Caco-2 (cell line): ENCODE measurements around the gene RELL2. TPM values are rescaled to one million over a fixed set of nuclear protein-coding genes. Genes with fewer than 3 reads are reported as not detected.
A peak's percentile ranks its signal among the peaks of the same experiment; 100 is the strongest.

Experiments used
- BruUV-seq: library from RNA; stranded (reverse); fragments of 400-500 nt; replicated peaks from 2 replicates; lab custom pipeline; 2021; lab: Mats Ljungman, UMichigan
- CTCF ChIA-PET: fragments of 300-600 bp; sonication (Branson Sonifier 250); formaldehyde crosslinking; loops from one replicate; lab custom pipeline; 2022; ENCODE audit warnings: antibody characterized with exemption; lab: Charles Lee
- POLR2A ChIA-PET: fragments of 300-600 bp; sonication (Branson Sonifier 250); formaldehyde crosslinking; loops from one replicate; lab custom pipeline; 2022; ENCODE audit warnings: antibody characterized with exemption; lab: Charles Lee
- DNase-seq, 2 experiments: peaks; one replicate each; pipeline versions ENCODE4 v3.0.0 to v3.0.0-alpha.2; 2020 to 2022
- H3K27me3 ChIP-seq: replicated peaks from 2 replicates; pipeline ENCODE4 v1.6.0; 2011; ENCODE audit warnings: low read length; ENCODE audit not compliant: control insufficient read depth, insufficient read depth
- H3K36me3 ChIP-seq: 2 replicates; pipeline ENCODE4 v1.5.1; 2011; ENCODE audit warnings: low read length; ENCODE audit not compliant: control insufficient read depth, insufficient read depth
- H3K4me1 ChIP-seq: fragments of 250-450 bp; sonication (Bioruptor Pico); 2 replicates; pipeline ENCODE4 v1.5.1; 2020; ENCODE audit warnings: mild to moderate bottlenecking
- H3K4me3 ChIP-seq: 2 replicates; pipeline ENCODE4 v1.5.1; 2011; ENCODE audit warnings: low read depth, mild to moderate bottlenecking, control low read depth, low read length
- H3K9me3 ChIP-seq: fragments of 250-450 bp; sonication (Bioruptor Pico); 2 replicates; pipeline ENCODE4 v1.5.1; 2020; ENCODE audit warnings: mild to moderate bottlenecking, moderate library complexity
- H3K27ac Mint-ChIP-seq: one replicate; pipeline ENCODE4 v1.8.0; 2022; ENCODE audit warnings: mixed read lengths; ENCODE audit not compliant: unreplicated experiment
- H3K27me3 Mint-ChIP-seq: one replicate; pipeline ENCODE4 v1.8.0; 2022; ENCODE audit warnings: mixed read lengths; ENCODE audit not compliant: insufficient read depth, unreplicated experiment
- H3K36me3 Mint-ChIP-seq: one replicate; pipeline ENCODE4 v1.8.0; 2022; ENCODE audit warnings: mild to moderate bottlenecking, mixed read lengths; ENCODE audit not compliant: insufficient read depth, unreplicated experiment
- H3K4me1 Mint-ChIP-seq: one replicate; pipeline ENCODE4 v1.8.0; 2022; ENCODE audit warnings: low read depth, mixed read lengths; ENCODE audit not compliant: unreplicated experiment
- H3K4me3 Mint-ChIP-seq: one replicate; pipeline ENCODE4 v1.8.0; 2022; ENCODE audit warnings: mild to moderate bottlenecking, moderate library complexity, mixed read lengths; ENCODE audit not compliant: unreplicated experiment
- H3K9me3 Mint-ChIP-seq: one replicate; pipeline ENCODE4 v1.8.0; 2022; ENCODE audit warnings: mixed read lengths; ENCODE audit not compliant: unreplicated experiment
- intact Hi-C: fragments of 100-400 bp; cut with micrococcal nuclease; formaldehyde crosslinking; loops from one replicate; pipeline ENCODE4 v1.10.0; 2022; ENCODE audit not compliant: unreplicated experiment
- total RNA-seq: library from RNA; stranded (reverse); gene quantifications from 2 replicates; pipeline ENCODE4 v1.2.3, GENCODE V29; 2022
- TF ChIP-seq, protein P1 (sequence below), 2 experiments: fragments of 200-600 bp in 1 of 2; IDR thresholded peaks; 1 replicate in 1 of 2; 2 replicates in 1 of 2; pipeline versions ENCODE4 v1.5.1 to v1.8.0; 2011 to 2022; ENCODE audit warnings: antibody characterized with exemption in 1 of 2, control low read depth in 1 of 2, inconsistent platforms in 1 of 2, low read depth in 1 of 2, low read length in 1 of 2, mild to moderate bottlenecking in 1 of 2, moderate library complexity in 1 of 2; ENCODE audit not compliant: insufficient read depth in 1 of 2, severe bottlenecking in 1 of 2, unreplicated experiment in 1 of 2

The RELL2 gene
- total RNA-seq, 1 experiment from 2014 or later: 8.7 TPM

DNA sequence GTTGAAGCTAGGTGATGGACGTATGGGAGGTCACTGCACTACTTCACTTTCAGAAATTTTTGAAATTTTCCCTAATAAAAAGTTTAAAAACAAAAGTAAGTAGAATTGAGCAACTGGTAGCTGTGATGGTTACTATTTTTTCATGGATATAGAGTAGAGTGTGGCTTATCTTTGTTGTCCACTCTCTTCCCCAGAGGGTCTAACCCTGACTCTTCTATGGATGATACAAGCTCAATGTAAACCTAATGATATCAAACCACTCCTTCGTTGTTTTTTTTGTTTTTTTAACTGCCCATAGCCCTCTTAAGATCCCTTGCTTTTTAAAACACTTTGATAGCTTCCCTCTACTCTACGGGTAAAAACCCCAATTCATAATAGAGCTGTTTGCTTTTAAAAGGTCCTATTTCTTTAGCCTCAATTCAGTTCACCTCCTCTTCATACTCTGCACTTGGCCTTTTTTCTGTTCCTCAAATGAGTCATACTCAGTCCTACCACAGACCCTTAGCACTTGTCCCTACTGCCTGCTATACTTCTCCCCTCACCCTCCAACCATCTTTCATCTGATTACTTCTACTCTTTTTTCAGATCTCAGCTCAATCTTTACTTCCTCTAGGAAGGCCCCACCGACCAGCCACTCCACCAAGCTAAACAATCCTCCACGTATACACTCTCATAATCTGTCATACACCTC lies 2.8 kb upstream of the RELL2 start:
- Mint-ChIP-seq H3K27me3 (no peaks in the 10 kb centered on the region), H3K27ac (no peak overlapping the region), H3K36me3 (peaks cover 5% of the 10 kb centered on the region), H3K9me3 (no peaks in the 10 kb centered on the region), H3K4me1 (no peaks in the 10 kb centered on the region), H3K4me3 (no peak overlapping the region)
- Histone ChIP-seq H3K4me1 (peaks cover 8% of the 10 kb centered on the region; the same call in 1 of the 2 replicates), H3K9me3 (no peaks in the 10 kb centered on the region), H3K36me3 (peaks cover 4% of the 10 kb centered on the region), H3K27me3 (no peaks in the 10 kb centered on the region), H3K4me3 (no peak overlapping the region)
- ChIA-PET POLR2A (no interaction called here), CTCF (interaction anchor here (0.7 to 1.3 kb wide), 2 partner anchors 17 to 42 kb away, joined by 3 to 8 read pairs; no protein-coding TSS in a partner anchor)
- TF ChIP-seq, protein P1, sequence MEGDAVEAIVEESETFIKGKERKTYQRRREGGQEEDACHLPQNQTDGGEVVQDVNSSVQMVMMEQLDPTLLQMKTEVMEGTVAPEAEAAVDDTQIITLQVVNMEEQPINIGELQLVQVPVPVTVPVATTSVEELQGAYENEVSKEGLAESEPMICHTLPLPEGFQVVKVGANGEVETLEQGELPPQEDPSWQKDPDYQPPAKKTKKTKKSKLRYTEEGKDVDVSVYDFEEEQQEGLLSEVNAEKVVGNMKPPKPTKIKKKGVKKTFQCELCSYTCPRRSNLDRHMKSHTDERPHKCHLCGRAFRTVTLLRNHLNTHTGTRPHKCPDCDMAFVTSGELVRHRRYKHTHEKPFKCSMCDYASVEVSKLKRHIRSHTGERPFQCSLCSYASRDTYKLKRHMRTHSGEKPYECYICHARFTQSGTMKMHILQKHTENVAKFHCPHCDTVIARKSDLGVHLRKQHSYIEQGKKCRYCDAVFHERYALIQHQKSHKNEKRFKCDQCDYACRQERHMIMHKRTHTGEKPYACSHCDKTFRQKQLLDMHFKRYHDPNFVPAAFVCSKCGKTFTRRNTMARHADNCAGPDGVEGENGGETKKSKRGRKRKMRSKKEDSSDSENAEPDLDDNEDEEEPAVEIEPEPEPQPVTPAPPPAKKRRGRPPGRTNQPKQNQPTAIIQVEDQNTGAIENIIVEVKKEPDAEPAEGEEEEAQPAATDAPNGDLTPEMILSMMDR (IDR thresholded peaks at IDR 0.05; ENCODE audit: insufficient read depth in 1 of 2, low read depth in 1 of 2, low read length in 1 of 2, severe bottlenecking in 1 of 2, unreplicated experiment in 1 of 2): no peak
- BruUV-seq: no TSS peak
- DNase-seq: no peak
- intact Hi-C loops: loop anchor here (5.0 kb wide), 1 partner anchor 563 kb away; no protein-coding TSS in a partner anchor

DNA sequence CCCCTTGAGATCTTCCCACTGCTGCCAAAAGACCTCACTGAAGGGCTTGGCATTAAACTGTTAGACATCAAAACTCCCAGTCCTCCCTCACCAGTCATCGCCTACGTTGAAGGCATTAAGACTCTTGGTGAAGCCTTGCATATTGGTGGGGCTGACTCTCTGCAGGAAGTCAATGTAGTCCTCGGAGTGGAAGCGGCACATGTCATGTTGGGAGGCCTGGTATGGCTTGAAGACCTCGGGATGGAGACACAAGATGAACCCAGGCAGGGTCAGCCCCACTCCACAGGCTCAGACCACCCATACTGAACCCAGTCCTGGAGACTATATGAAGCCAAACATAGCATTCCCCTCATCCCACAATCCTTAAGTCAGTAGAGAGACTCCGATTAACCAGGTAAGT lies 2.1 kb upstream of the RELL2 start:
- Mint-ChIP-seq H3K4me1 (no peaks in the 10 kb centered on the region), H3K4me3 (peak overlapping the region; percentile 90), H3K27me3 (no peaks in the 10 kb centered on the region), H3K36me3 (peaks cover 5% of the 10 kb centered on the region), H3K27ac (no peak overlapping the region), H3K9me3 (no peaks in the 10 kb centered on the region)
- BruUV-seq: no TSS peak
- no peaks in the 10 kb centered on the region for H3K27me3 ChIP-seq
- intact Hi-C loops: loop anchor here (5.0 kb wide), 1 partner anchor 563 kb away; no protein-coding TSS in a partner anchor
- no peaks in the 10 kb centered on the region for H3K9me3 ChIP-seq
- TF ChIP-seq, protein P1 (IDR thresholded peaks at IDR 0.05; ENCODE audit: insufficient read depth in 1 of 2, low read depth in 1 of 2, low read length in 1 of 2, severe bottlenecking in 1 of 2, unreplicated experiment in 1 of 2): no peak
- no peak overlapping the region for H3K4me3 ChIP-seq
- ChIA-PET CTCF (interaction anchor here (1.3 to 3.7 kb wide), 2 partner anchors 16 to 43 kb away, joined by 8 to 40 read pairs; partner anchors contain the start of gene DIAPH1), POLR2A (no interaction called here)
- DNase-seq: no peak
- peaks cover 1% of the 10 kb centered on the region for H3K36me3 ChIP-seq
- H3K4me1 ChIP-seq: peaks cover 8% of the 10 kb centered on the region; the same call in 1 of the 2 replicates

DNA sequence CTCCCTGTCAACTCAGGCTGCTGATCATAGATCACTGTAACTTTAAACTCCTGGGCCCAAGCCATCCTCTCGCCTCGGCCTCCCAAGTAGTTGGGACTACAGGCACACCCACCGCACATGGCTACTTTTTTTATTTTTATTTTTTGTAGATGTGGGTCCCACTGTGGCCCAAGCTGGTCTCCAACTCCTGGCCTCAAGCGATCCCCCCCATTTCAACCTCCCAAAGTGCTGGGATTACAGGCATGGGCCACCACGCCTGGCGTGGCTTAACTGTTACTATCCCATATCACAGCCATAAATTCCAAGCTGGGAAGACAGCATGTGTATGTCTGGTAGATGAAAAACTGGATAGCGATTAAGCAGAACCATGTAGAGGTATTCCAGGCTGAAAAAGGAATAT lies 1.2 kb upstream of the RELL2 start:
- peaks cover under 1% of the 10 kb centered on the region for H3K36me3 Mint-ChIP-seq
- ChIA-PET POLR2A (interaction anchor here (3.0 kb wide), 1 partner anchor 16 kb away, joined by 23 read pairs; the partner anchor contains the start of gene DIAPH1), CTCF (interaction anchor here (3.7 kb wide), 1 partner anchor 17 kb away, joined by 40 read pairs; the partner anchor contains the start of gene DIAPH1)
- H3K4me3 ChIP-seq: peak overlapping the region; percentile 85
- intact Hi-C loops: loop anchor here (1.0 kb wide), 2 partner anchors 16 kb away; partner anchors contain the start of gene FCHSD1
- TF ChIP-seq, protein P1 (IDR thresholded peaks at IDR 0.05; ENCODE audit: insufficient read depth in 1 of 2, low read depth in 1 of 2, low read length in 1 of 2, severe bottlenecking in 1 of 2, unreplicated experiment in 1 of 2): no peak
- no peaks in the 10 kb centered on the region for H3K27me3 Mint-ChIP-seq
- BruUV-seq: no TSS peak
- DNase-seq: no peak
- peaks cover 1% of the 10 kb centered on the region; the same call in 1 of the 2 replicates for H3K36me3 ChIP-seq
- H3K4me1 ChIP-seq: peaks cover 8% of the 10 kb centered on the region; the same call in 1 of the 2 replicates
- no peaks in the 10 kb centered on the region for H3K9me3 ChIP-seq
- peak overlapping the region; percentile 90 for H3K4me3 Mint-ChIP-seq
- H3K4me1 Mint-ChIP-seq: no peaks in the 10 kb centered on the region
- H3K27me3 ChIP-seq: no peaks in the 10 kb centered on the region
- H3K9me3 Mint-ChIP-seq: no peaks in the 10 kb centered on the region
- H3K27ac Mint-ChIP-seq: no peak overlapping the region
